PC-3 (cell line): ENCODE results near the gene C3orf52.

Experiments used
- CTCF ChIP-seq: fragments of 300-600 bp; sonication (generic); conservative IDR thresholded peaks from 2 replicates; pipeline ENCODE4 v1.5.1; 2017; ENCODE audit warnings: antibody characterized with exemption, low read depth, mild to moderate bottlenecking, low read length
- EZH2 ChIP-seq: fragments of 300-600 bp; sonication (generic); IDR thresholded peaks from one replicate; pipeline ENCODE4 v1.6.1; 2017; ENCODE audit warnings: antibody characterized with exemption, mild to moderate bottlenecking, low read length; ENCODE audit not compliant: unreplicated experiment
- EZH2phosphoT487 ChIP-seq: fragments of 300-600 bp; sonication (generic); IDR thresholded peaks from 2 replicates; pipeline ENCODE4 v1.6.1; 2018; ENCODE audit warnings: mild to moderate bottlenecking, antibody characterized with exemption, low read length, borderline replicate concordance

- TF ChIP-seq CTCF (no peak), EZH2 (no peak), EZH2phosphoT487 (no peak)
These were observed 11.2 kb downstream of the C3orf52 start for GRCh38 chr3:112097378-112097777.
